Neural progenitor cell (in vitro differentiated cells): ENCODE results near the gene USP36. TPM values are rescaled to one million over a fixed set of nuclear protein-coding genes. Genes with fewer than 3 reads are reported as not detected.

Experiments used
- DNase-seq: peaks from one replicate; pipeline ENCODE4 v3.0.0-alpha.2; 2016; ENCODE audit warnings: low spot score
- H2AFZ ChIP-seq: fragments of 200-600 bp; sonication (generic); replicated peaks from 2 replicates; pipeline ENCODE4 v1.6.1; 2016; ENCODE audit warnings: antibody characterized with exemption
- H3F3A ChIP-seq: fragments of 200-600 bp; sonication (generic); 2 replicates; pipeline ENCODE4 v1.6.1; 2016; ENCODE audit warnings: antibody characterized with exemption, low read depth
- H3K27ac ChIP-seq: fragments of 200-600 bp; sonication (generic); 2 replicates; pipeline ENCODE4 v1.5.1; 2016; ENCODE audit warnings: mild to moderate bottlenecking
- H3K27me3 ChIP-seq: fragments of 200-600 bp; sonication (generic); 2 replicates; pipeline ENCODE4 v1.6.1; 2016; ENCODE audit warnings: mild to moderate bottlenecking, moderate library complexity
- H3K36me3 ChIP-seq: fragments of 200-600 bp; sonication (generic); 2 replicates; pipeline ENCODE4 v1.5.1; 2016
- H3K4me1 ChIP-seq: fragments of 200-600 bp; sonication (generic); 2 replicates; pipeline ENCODE4 v1.6.1; 2016; ENCODE audit warnings: mixed run types
- H3K4me2 ChIP-seq: fragments of 200-600 bp; sonication (generic); 2 replicates; pipeline ENCODE4 v1.6.1; 2016
- H3K4me3 ChIP-seq: fragments of 200-600 bp; sonication (generic); 2 replicates; pipeline ENCODE4 v1.5.1; 2016
- H3K79me2 ChIP-seq: fragments of 200-600 bp; sonication (generic); 2 replicates; pipeline ENCODE4 v1.6.1; 2016; ENCODE audit warnings: low read depth
- H3K9ac ChIP-seq: fragments of 200-600 bp; sonication (generic); 2 replicates; pipeline ENCODE4 v1.6.1; 2016
- H3K9me3 ChIP-seq: fragments of 200-600 bp; sonication (generic); 2 replicates; pipeline ENCODE4 v1.5.1; 2016; ENCODE audit warnings: low read depth
- H4K20me1 ChIP-seq: fragments of 200-600 bp; sonication (generic); 2 replicates; pipeline ENCODE4 v1.6.1; 2016; ENCODE audit warnings: low read depth
- H3K27ac Mint-ChIP-seq: 3 replicates; pipeline ENCODE4 v1.8.0; 2021; ENCODE audit warnings: mixed read lengths
- H3K27me3 Mint-ChIP-seq: 2 replicates; pipeline ENCODE4 v1.8.0; 2022; ENCODE audit warnings: low read depth, mild to moderate bottlenecking, inconsistent platforms, moderate library complexity, mixed read lengths; ENCODE audit not compliant: insufficient read depth
- H3K36me3 Mint-ChIP-seq: 3 replicates; pipeline ENCODE4 v1.8.0; 2021; ENCODE audit warnings: mixed read lengths
- H3K4me1 Mint-ChIP-seq: 3 replicates; pipeline ENCODE4 v1.8.0; 2021; ENCODE audit warnings: mixed read lengths
- H3K4me3 Mint-ChIP-seq: 3 replicates; pipeline ENCODE4 v1.8.0; 2021; ENCODE audit warnings: mild to moderate bottlenecking, moderate library complexity, mixed read lengths
- H3K9me3 Mint-ChIP-seq: 3 replicates; pipeline ENCODE4 v1.8.0; 2020; ENCODE audit warnings: mixed read lengths
- CTCF ChIP-seq: fragments of 200-600 bp; sonication (generic); IDR thresholded peaks from 2 replicates; pipeline ENCODE4 v1.5.1; 2017; ENCODE audit warnings: antibody characterized with exemption, mild to moderate bottlenecking
- EZH2 ChIP-seq: fragments of 200-600 bp; sonication (generic); IDR thresholded peaks from 2 replicates; pipeline ENCODE4 v1.6.1; 2017; ENCODE audit warnings: antibody characterized with exemption, mild to moderate bottlenecking, moderate library complexity
- EZH2phosphoT487 ChIP-seq: fragments of 200-600 bp; sonication (generic); IDR thresholded peaks from 2 replicates; pipeline ENCODE4 v1.6.1; 2017; ENCODE audit warnings: antibody characterized with exemption
- total RNA-seq: library from RNA; depleted of rRNA; stranded (reverse); fragments of >200 nt; gene quantifications from 2 replicates; pipeline ENCODE4 v1.2.3, GENCODE V29; 2015; ENCODE audit warnings: low replicate concordance

USP36 gene
- total RNA-seq, 1 donor from 2014 or later = 16.6 TPM

- no peaks in the 10 kb centered on the region for H3K27me3 ChIP-seq
- no peak overlapping the region for H2AFZ ChIP-seq
- H3K36me3 ChIP-seq = no peaks in the 10 kb centered on the region
- DNase-seq = no peak
- H3F3A ChIP-seq = no peaks in the 10 kb centered on the region
- H3K4me2 ChIP-seq = no peak overlapping the region
- Mint-ChIP-seq H3K27me3 (peaks cover 3% of the 10 kb centered on the region), H3K4me1 (peaks cover 15% of the 10 kb centered on the region), H3K36me3 (peaks cover 11% of the 10 kb centered on the region), H3K9me3 (no peaks in the 10 kb centered on the region), H3K4me3 (no peak overlapping the region), H3K27ac (no peak overlapping the region)
- H3K9me3 ChIP-seq = no peaks in the 10 kb centered on the region
- no peak overlapping the region for H3K27ac ChIP-seq
- H3K9ac ChIP-seq = no peak overlapping the region
- no peaks in the 10 kb centered on the region for H3K79me2 ChIP-seq
- peaks cover 7% of the 10 kb centered on the region for H3K4me1 ChIP-seq
- no peak for TF ChIP-seq EZH2
- no peak for TF ChIP-seq EZH2phosphoT487
- TF ChIP-seq CTCF = no peak
- no peaks in the 10 kb centered on the region for H4K20me1 ChIP-seq
- no peak overlapping the region for H3K4me3 ChIP-seq
Measured at GRCh38 chr17:78790552-78790951, 50.1 kb downstream of the USP36 start.

- peaks cover 8% of the 10 kb centered on the region for H3K36me3 Mint-ChIP-seq
Measured at GRCh38 chr17:78789663-78790181, 50.9 kb downstream of the USP36 start.

GRCh38 chr17:78789149-78789662, 51.4 kb downstream of the USP36 start:
- no peak overlapping the region for H3K9ac ChIP-seq
- Mint-ChIP-seq H3K4me3 (no peak overlapping the region), H3K27me3 (peaks cover 3% of the 10 kb centered on the region), H3K27ac (peak overlapping the region; percentile 41), H3K9me3 (no peaks in the 10 kb centered on the region), H3K36me3 (peaks cover 6% of the 10 kb centered on the region), H3K4me1 (peaks cover 16% of the 10 kb centered on the region)
- no peak overlapping the region for H2AFZ ChIP-seq
- H3K27ac ChIP-seq = no peak overlapping the region
- no peaks in the 10 kb centered on the region for H4K20me1 ChIP-seq
- H3K27me3 ChIP-seq = no peaks in the 10 kb centered on the region
- H3K4me1 ChIP-seq = peaks cover 7% of the 10 kb centered on the region
- no peaks in the 10 kb centered on the region for H3K79me2 ChIP-seq
- no peak overlapping the region for H3K4me2 ChIP-seq
- H3K36me3 ChIP-seq = no peaks in the 10 kb centered on the region
- no peak for TF ChIP-seq EZH2phosphoT487
- no peak for TF ChIP-seq CTCF
- no peak for TF ChIP-seq EZH2
- no peaks in the 10 kb centered on the region for H3K9me3 ChIP-seq
- H3F3A ChIP-seq = no peaks in the 10 kb centered on the region
- H3K4me3 ChIP-seq = no peak overlapping the region
- no peak for DNase-seq

More at GRCh38 chr17:78789663-78790181, 50.9 kb downstream of the USP36 start:
- DNase-seq = no peak
- Histone ChIP-seq H3K79me2 (no peaks in the 10 kb centered on the region), H2AFZ (no peak overlapping the region), H4K20me1 (no peaks in the 10 kb centered on the region), H3K4me2 (no peak overlapping the region), H3K27ac (peak overlapping the region; percentile 14), H3F3A (no peaks in the 10 kb centered on the region), H3K27me3 (no peaks in the 10 kb centered on the region), H3K9ac (no peak overlapping the region), H3K9me3 (no peaks in the 10 kb centered on the region), H3K4me1 (peaks cover 7% of the 10 kb centered on the region), H3K4me3 (no peak overlapping the region), H3K36me3 (no peaks in the 10 kb centered on the region)
- Mint-ChIP-seq H3K4me3 (no peak overlapping the region), H3K27me3 (peaks cover 3% of the 10 kb centered on the region), H3K4me1 (peaks cover 15% of the 10 kb centered on the region), H3K27ac (peak overlapping the region; percentile 41), H3K9me3 (no peaks in the 10 kb centered on the region)
- no peak for TF ChIP-seq CTCF
- TF ChIP-seq EZH2phosphoT487 = no peak
- TF ChIP-seq EZH2 = no peak
